ENCODE data around the gene ZNF273.

Gene ZNF273

DNA sequence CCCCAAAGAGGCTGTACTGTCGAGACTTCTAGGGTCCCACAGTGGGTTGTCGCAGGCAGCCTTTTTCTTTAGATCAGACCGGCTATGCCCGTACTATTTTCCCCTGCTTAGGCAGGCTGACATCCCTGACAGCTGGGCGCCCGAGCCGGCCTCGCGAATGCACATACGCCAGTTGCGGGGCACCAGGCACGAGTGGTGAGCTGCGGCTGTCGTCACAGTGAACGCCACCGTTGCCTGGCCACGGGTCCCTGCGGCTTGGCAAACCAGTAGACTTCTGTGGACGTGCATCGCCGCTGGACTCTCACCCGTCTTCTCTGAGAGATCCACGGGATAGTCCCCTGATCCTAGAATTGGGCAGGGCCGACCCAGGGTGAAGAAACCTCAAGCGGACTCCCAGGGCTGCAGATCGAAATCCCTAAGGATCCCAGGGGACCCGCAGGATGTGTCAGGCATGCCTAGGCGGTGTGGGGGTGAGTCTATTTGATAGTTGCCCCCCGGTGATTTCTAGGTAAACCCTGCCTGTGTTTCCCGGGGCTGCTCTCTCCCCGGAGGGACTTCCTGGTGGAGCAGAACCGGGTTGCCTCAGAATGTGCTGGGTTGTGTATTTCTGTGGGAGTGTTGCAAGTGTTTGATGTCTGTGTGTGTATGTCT is 33.0 kb upstream of the ZNF273 start:
- TF ChIP-seq, protein P1, sequence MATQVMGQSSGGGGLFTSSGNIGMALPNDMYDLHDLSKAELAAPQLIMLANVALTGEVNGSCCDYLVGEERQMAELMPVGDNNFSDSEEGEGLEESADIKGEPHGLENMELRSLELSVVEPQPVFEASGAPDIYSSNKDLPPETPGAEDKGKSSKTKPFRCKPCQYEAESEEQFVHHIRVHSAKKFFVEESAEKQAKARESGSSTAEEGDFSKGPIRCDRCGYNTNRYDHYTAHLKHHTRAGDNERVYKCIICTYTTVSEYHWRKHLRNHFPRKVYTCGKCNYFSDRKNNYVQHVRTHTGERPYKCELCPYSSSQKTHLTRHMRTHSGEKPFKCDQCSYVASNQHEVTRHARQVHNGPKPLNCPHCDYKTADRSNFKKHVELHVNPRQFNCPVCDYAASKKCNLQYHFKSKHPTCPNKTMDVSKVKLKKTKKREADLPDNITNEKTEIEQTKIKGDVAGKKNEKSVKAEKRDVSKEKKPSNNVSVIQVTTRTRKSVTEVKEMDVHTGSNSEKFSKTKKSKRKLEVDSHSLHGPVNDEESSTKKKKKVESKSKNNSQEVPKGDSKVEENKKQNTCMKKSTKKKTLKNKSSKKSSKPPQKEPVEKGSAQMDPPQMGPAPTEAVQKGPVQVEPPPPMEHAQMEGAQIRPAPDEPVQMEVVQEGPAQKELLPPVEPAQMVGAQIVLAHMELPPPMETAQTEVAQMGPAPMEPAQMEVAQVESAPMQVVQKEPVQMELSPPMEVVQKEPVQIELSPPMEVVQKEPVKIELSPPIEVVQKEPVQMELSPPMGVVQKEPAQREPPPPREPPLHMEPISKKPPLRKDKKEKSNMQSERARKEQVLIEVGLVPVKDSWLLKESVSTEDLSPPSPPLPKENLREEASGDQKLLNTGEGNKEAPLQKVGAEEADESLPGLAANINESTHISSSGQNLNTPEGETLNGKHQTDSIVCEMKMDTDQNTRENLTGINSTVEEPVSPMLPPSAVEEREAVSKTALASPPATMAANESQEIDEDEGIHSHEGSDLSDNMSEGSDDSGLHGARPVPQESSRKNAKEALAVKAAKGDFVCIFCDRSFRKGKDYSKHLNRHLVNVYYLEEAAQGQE (IDR thresholded peaks at IDR 0.05; ENCODE audit: insufficient read depth in 1 of 2, low read depth in 2 of 2, low read length in 2 of 2): no peak
- TF ChIP-seq FOXP2 (optimal IDR thresholded peaks at IDR 0.05; ENCODE audit: borderline replicate concordance, extremely low read depth, extremely low read length, insufficient read depth): no peak
- no peak for TF ChIP-seq SIN3A (IDR thresholded peaks at IDR 0.05; ENCODE audit: borderline replicate concordance, insufficient read depth, low read length)
- TF ChIP-seq POLR2AphosphoS5 (IDR thresholded peaks at IDR 0.05; ENCODE audit: low read depth, low read length): no peak
- no peak for TF ChIP-seq TAF1 (IDR thresholded peaks at IDR 0.05; ENCODE audit: borderline replicate concordance, insufficient read depth, low read length)

GRCh38 chr7:64870656-64871055 is 32.4 kb upstream of the ZNF273 start:
- TF ChIP-seq, protein P1 (IDR thresholded peaks at IDR 0.05; ENCODE audit: insufficient read depth in 1 of 2, low read depth in 2 of 2, low read length in 2 of 2): no peak
- TF ChIP-seq TAF1 (IDR thresholded peaks at IDR 0.05; ENCODE audit: borderline replicate concordance, insufficient read depth, low read length) (no peak), POLR2AphosphoS5 (IDR thresholded peaks at IDR 0.05; ENCODE audit: low read depth, low read length) (no peak), SIN3A (IDR thresholded peaks at IDR 0.05; ENCODE audit: borderline replicate concordance, insufficient read depth, low read length) (no peak), FOXP2 (optimal IDR thresholded peaks at IDR 0.05; ENCODE audit: borderline replicate concordance, extremely low read depth, extremely low read length, insufficient read depth) (no peak)

DNA sequence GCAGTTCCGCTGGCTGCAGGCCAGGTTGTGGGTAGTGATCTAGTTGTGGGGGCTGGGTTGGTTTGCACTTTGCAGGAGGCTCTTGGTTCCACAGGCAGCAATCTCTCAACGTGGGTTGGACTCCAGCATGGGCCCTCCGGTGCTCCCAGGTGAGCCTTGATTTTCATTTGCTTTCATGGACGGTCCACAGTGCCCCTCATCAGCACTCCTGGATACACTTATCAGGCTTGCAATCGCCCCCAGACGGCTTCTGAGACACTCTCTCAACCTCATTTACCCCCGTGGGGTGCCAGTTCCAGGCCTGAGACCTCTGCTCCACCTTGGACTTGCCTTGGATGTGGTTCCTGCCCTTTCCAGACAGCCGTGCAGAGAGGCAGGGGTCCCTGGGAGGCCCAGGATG is 31.3 kb upstream of the ZNF273 start:
- TF ChIP-seq POLR2AphosphoS5 (IDR thresholded peaks at IDR 0.05; ENCODE audit: low read depth, low read length) (no peak), SIN3A (IDR thresholded peaks at IDR 0.05; ENCODE audit: borderline replicate concordance, insufficient read depth, low read length) (no peak), TAF1 (IDR thresholded peaks at IDR 0.05; ENCODE audit: borderline replicate concordance, insufficient read depth, low read length) (no peak), FOXP2 (optimal IDR thresholded peaks at IDR 0.05; ENCODE audit: borderline replicate concordance, extremely low read depth, extremely low read length, insufficient read depth) (no peak)

GRCh38 chr7:64872351-64873154 is 30.5 kb upstream of the ZNF273 start:
- no peak for TF ChIP-seq FOXP2 (optimal IDR thresholded peaks at IDR 0.05; ENCODE audit: borderline replicate concordance, extremely low read depth, extremely low read length, insufficient read depth)
- TF ChIP-seq, protein P1 (IDR thresholded peaks at IDR 0.05; ENCODE audit: insufficient read depth in 1 of 2, low read depth in 2 of 2, low read length in 2 of 2): no peak
- TF ChIP-seq TAF1 (IDR thresholded peaks at IDR 0.05; ENCODE audit: borderline replicate concordance, insufficient read depth, low read length): no peak
- no peak for TF ChIP-seq SIN3A (IDR thresholded peaks at IDR 0.05; ENCODE audit: borderline replicate concordance, insufficient read depth, low read length)
- no peak for TF ChIP-seq POLR2AphosphoS5 (IDR thresholded peaks at IDR 0.05; ENCODE audit: low read depth, low read length)

GRCh38 chr7:64873155-64873500 is 29.9 kb upstream of the ZNF273 start:
- TF ChIP-seq TAF1 (IDR thresholded peaks at IDR 0.05; ENCODE audit: borderline replicate concordance, insufficient read depth, low read length) (no peak), FOXP2 (optimal IDR thresholded peaks at IDR 0.05; ENCODE audit: borderline replicate concordance, extremely low read depth, extremely low read length, insufficient read depth) (no peak), SIN3A (IDR thresholded peaks at IDR 0.05; ENCODE audit: borderline replicate concordance, insufficient read depth, low read length) (no peak), POLR2AphosphoS5 (IDR thresholded peaks at IDR 0.05; ENCODE audit: low read depth, low read length) (no peak)
- TF ChIP-seq, protein P1 (IDR thresholded peaks at IDR 0.05; ENCODE audit: insufficient read depth in 1 of 2, low read depth in 2 of 2, low read length in 2 of 2): no peak

Data from PFSK-1 (cell line).